Kidney epithelial cell (primary cell): ENCODE results near the gene JMJD1C. TPM values are rescaled to one million over a fixed set of nuclear protein-coding genes. Genes with fewer than 3 reads are reported as not detected.
"Not testable (repeated sequence)": the region's sequence is repeated elsewhere in the genome, so short reads cannot be mapped to it uniquely, and the experiment has no call there.

Source experiments
- DNase-seq: peaks from one replicate; pipeline ENCODE4 v3.0.0-alpha.2; 2010; ENCODE audit warnings: low read depth
- H3K27me3 ChIP-seq: 2 replicates; pipeline ENCODE4 v1.6.0; 2011; ENCODE audit warnings: low read length; ENCODE audit not compliant: control insufficient read depth, insufficient read depth
- H3K36me3 ChIP-seq: 2 replicates; pipeline ENCODE4 v1.5.1; 2011; ENCODE audit warnings: low read length; ENCODE audit not compliant: control insufficient read depth, insufficient read depth
- H3K4me3 ChIP-seq: 2 replicates; pipeline ENCODE4 v1.5.1; 2011; ENCODE audit warnings: low read depth, mild to moderate bottlenecking, control low read depth, low read length
- CTCF ChIP-seq: IDR thresholded peaks from 2 replicates; pipeline ENCODE4 v1.5.1; 2011; ENCODE audit warnings: mild to moderate bottlenecking, moderate library complexity, low read length, control low read depth, inconsistent platforms; ENCODE audit not compliant: insufficient read depth, poor library complexity, severe bottlenecking
- total RNA-seq: library from RNA; depleted of rRNA; stranded (reverse); fragments of >200 nt; gene quantifications from 2 replicates; pipeline ENCODE4 v1.2.3, GENCODE V29; 2015

Gene JMJD1C
- total RNA-seq, 1 donor from 2014 or later = 90.3 TPM

- Histone ChIP-seq H3K36me3 (no peaks in the 10 kb centered on the region), H3K27me3 (no peaks in the 10 kb centered on the region), H3K4me3 (no peak overlapping the region)
- no peak for TF ChIP-seq CTCF
- no peak for DNase-seq
Measured at GRCh38 chr10:63161592-63161991, 304.2 kb downstream of the JMJD1C start.

- no peaks in the 10 kb centered on the region for H3K36me3 ChIP-seq
- no peak overlapping the region for H3K4me3 ChIP-seq
- TF ChIP-seq CTCF = peak; percentile 63
- DNase-seq = peak; percentile 64
- no peaks in the 10 kb centered on the region for H3K27me3 ChIP-seq
Measured at GRCh38 chr10:63157845-63158624, 307.7 kb downstream of the JMJD1C start.

- H3K36me3 ChIP-seq = peaks cover 1% of the 10 kb centered on the region
- no peaks in the 10 kb centered on the region for H3K27me3 ChIP-seq
- no peak for TF ChIP-seq CTCF
- no peak for DNase-seq
- no peak overlapping the region for H3K4me3 ChIP-seq
Measured at GRCh38 chr10:63156236-63156635, 309.5 kb downstream of the JMJD1C start.

- peaks cover 1% of the 10 kb centered on the region for H3K36me3 ChIP-seq
- H3K27me3 ChIP-seq = no peaks in the 10 kb centered on the region
- no peak for DNase-seq
- H3K4me3 ChIP-seq = no peak overlapping the region
- TF ChIP-seq CTCF = no peak
Measured at GRCh38 chr10:63155388-63156020, 310.3 kb downstream of the JMJD1C start.

- TF ChIP-seq CTCF = no peak
- peaks cover 1% of the 10 kb centered on the region for H3K36me3 ChIP-seq
- no peak overlapping the region for H3K4me3 ChIP-seq
- no peaks in the 10 kb centered on the region for H3K27me3 ChIP-seq
- no peak for DNase-seq
Measured at GRCh38 chr10:63154546-63155387, 311.0 kb downstream of the JMJD1C start.

- not testable (repeated sequence) for H3K27me3 ChIP-seq, DNase-seq, H3K36me3 ChIP-seq, H3K4me3 ChIP-seq
Measured at GRCh38 chr10:63153868-63154545, 311.8 kb downstream of the JMJD1C start.
